Measurements from ENCODE around the gene METAP2. TPM values are rescaled to one million over a fixed set of nuclear protein-coding genes. Genes with fewer than 3 reads are reported as not detected.

Gene METAP2
- total and polyA plus RNA-seq, 8 donors, result 56.3 to 141 (median 112) TPM

DNA sequence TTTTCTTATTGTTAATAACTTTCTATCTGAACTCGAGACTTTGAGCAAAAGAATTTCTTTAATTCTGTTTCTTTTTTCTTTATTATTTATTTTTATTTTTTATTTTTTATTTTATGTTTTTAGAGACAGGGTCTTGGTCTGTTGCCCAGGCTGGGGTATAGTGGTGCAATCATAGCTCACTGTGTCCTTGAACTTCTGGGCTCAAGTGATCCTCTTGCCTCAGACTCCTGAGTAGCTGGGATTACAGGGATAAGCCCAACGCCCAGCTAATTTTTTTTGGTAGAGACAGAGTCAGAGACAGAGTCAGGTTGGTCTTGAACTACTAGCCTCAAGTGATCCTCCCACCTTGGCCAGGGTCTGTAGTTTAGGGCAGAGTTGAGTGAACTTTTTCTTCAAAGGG is 18.5 kb downstream of the METAP2 start:
- no peaks in the 10 kb centered on the region for H3K9me3 ChIP-seq
- H3K27me3 ChIP-seq, result no peaks in the 10 kb centered on the region
- ATAC-seq, result no peak
- H3K4me1 ChIP-seq, result no peaks in the 10 kb centered on the region
- intact Hi-C loops (cut with DNase I), result no loop called here
- no peak overlapping the region for H3K4me3 ChIP-seq
- DNase-seq, result no peak
- TF ChIP-seq CTCF (IDR thresholded peaks at IDR 0.05), result no peak
- H3K36me3 ChIP-seq, result peaks cover 0 to 65% of the 10 kb centered on the region in 2 donors
- H3K27ac ChIP-seq, result no peak overlapping the region

DNA sequence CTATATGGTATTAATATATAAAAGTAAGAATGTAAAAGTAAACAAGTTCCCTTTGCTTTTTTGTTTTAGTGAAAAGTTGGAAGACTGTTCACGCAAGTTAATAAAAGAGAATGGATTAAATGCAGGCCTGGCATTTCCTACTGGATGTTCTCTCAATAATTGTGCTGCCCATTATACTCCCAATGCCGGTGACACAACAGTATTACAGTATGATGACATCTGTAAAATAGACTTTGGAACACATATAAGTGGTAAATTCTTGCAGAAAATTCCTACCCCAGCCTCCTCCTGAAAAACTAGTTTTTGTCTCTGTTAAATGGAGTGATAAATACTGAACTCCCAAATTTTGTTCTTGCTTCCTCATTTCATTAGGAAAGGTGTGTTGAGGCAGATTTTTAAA is 20.9 kb downstream of the METAP2 start:
- Histone ChIP-seq H3K36me3 (peaks cover 0 to 70% of the 10 kb centered on the region in 2 donors), H3K4me3 (no peak overlapping the region), H3K27ac (no peak overlapping the region), H3K27me3 (no peaks in the 10 kb centered on the region), H3K9me3 (no peaks in the 10 kb centered on the region), H3K4me1 (no peaks in the 10 kb centered on the region)
- no peak for TF ChIP-seq CTCF (IDR thresholded peaks at IDR 0.05)
- ATAC-seq (peak; percentile 52), DNase-seq (no peak)
- intact Hi-C loops (cut with DNase I), result no loop called here

- no peak for DNase-seq
- peak; percentile 91 for ATAC-seq
- intact Hi-C loops (cut with DNase I), result no loop called here
- H3K9me3 ChIP-seq, result no peaks in the 10 kb centered on the region
- H3K27ac ChIP-seq, result peak overlapping the region in 1 of 2 donors; percentile 15
- H3K4me3 ChIP-seq, result no peak overlapping the region
- no peaks in the 10 kb centered on the region for H3K4me1 ChIP-seq
- TF ChIP-seq CTCF (IDR thresholded peaks at IDR 0.05), result no peak
- no peaks in the 10 kb centered on the region for H3K27me3 ChIP-seq
- H3K36me3 ChIP-seq, result peaks cover 0 to 67% of the 10 kb centered on the region in 2 donors
These were observed 21.5 kb downstream of the METAP2 start for GRCh38 chr12:95495433-95495832.

DNA sequence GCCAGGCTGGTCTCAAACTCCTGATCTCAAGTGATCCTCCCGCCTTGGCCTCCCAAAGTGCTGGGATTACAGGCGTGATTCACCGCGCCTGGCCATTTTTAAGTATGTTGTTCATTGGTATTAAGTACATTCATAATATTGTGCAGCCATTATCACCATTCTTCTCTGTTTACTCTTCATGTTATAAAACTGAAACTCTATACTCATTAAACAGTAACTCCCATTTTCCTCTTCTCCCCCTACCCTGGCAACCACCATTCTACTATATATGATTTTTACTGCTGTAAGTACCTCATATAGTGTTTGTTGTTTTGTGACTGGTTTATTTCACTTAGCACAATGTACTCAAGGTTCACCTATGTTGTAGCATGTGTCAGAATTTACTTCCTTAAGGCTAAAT is 23.1 kb downstream of the METAP2 start:
- intact Hi-C loops (cut with DNase I), result no loop called here
- H3K9me3 ChIP-seq, result no peaks in the 10 kb centered on the region
- no peak overlapping the region for H3K27ac ChIP-seq
- ATAC-seq (no peak), DNase-seq (no peak)
- peaks cover 0 to 73% of the 10 kb centered on the region in 2 donors for H3K36me3 ChIP-seq
- H3K4me1 ChIP-seq, result no peaks in the 10 kb centered on the region
- H3K27me3 ChIP-seq, result no peaks in the 10 kb centered on the region
- no peak for TF ChIP-seq CTCF (IDR thresholded peaks at IDR 0.05)
- no peak overlapping the region for H3K4me3 ChIP-seq

- Histone ChIP-seq H3K27me3 (no peaks in the 10 kb centered on the region), H3K27ac (no peak overlapping the region), H3K36me3 (peaks cover 0 to 76% of the 10 kb centered on the region in 2 donors), H3K4me1 (no peaks in the 10 kb centered on the region), H3K4me3 (no peak overlapping the region), H3K9me3 (no peaks in the 10 kb centered on the region)
- no peak for ATAC-seq
- DNase-seq, result no peak
- intact Hi-C loops (cut with DNase I), result no loop called here
- TF ChIP-seq CTCF (IDR thresholded peaks at IDR 0.05), result no peak
These were observed 25.0 kb downstream of the METAP2 start for GRCh38 chr12:95498968-95499367.

All from left lung (tissue), 10 donors.